Gastroesophageal sphincter (tissue), 3 donors: ENCODE results near the gene HNRNPA1.

Experiments used
- CTCF ChIP-seq, 4 experiments: fragments of 200-600 bp in 2 of 4; fragments of 450-650 bp in 2 of 4; sonication (generic) in 1 of 4; IDR thresholded peaks; one replicate each; pipeline ENCODE4 v1.5.1; 2017 to 2019; ENCODE audit warnings: antibody characterized with exemption in 4 of 4, mild to moderate bottlenecking in 2 of 4, moderate library complexity in 2 of 4
- POLR2A ChIP-seq, 2 donors: fragments of 450-650 bp; IDR thresholded peaks; one replicate each; pipeline ENCODE4 v1.6.1; 2017; ENCODE audit warnings: antibody characterized with exemption in 2 of 2, mild to moderate bottlenecking in 2 of 2, moderate library complexity in 1 of 2
- POLR2AphosphoS5 ChIP-seq: sonication (generic); formaldehyde crosslinking; IDR thresholded peaks from one replicate; pipeline ENCODE4 v1.6.1; 2017; ENCODE audit warnings: antibody characterized with exemption

GRCh38 chr12:54299515-54300224 is 19.1 kb downstream of the HNRNPA1 start:
- TF ChIP-seq POLR2A (IDR thresholded peaks at IDR 0.05) (no peak), CTCF (IDR thresholded peaks at IDR 0.05) (no peak), POLR2AphosphoS5 (no peak)
